GM11168 (cell line): ENCODE measurements around the gene ATOH7.
"Not testable (repeated sequence)": the region's sequence is repeated elsewhere in the genome, so short reads cannot be mapped to it uniquely, and the experiment has no call there.

ENCODE experiments used
- in situ Hi-C: fragments of 300-500 bp; cut with MboI; formaldehyde crosslinking; loops from one replicate; pipeline ENCODE4 v1.12.0; 2022; ENCODE audit warnings: low sequenced_read_pairs; ENCODE audit not compliant: unreplicated experiment

The ATOH7 gene

GRCh38 chr10:68231817-68232251 is at the start of gene ATOH7:
TSS of gene ATOH7 (minus strand) at chr10:68232113. CDS start at chr10:68231677, 436 bp downstream.
- in situ Hi-C loops, result no loop called here

GRCh38 chr10:68280758-68281157 is 48.8 kb upstream of the ATOH7 start:
- in situ Hi-C loops, result no loop called here

- in situ Hi-C loops, result not testable (repeated sequence)
These were observed 47.2 kb upstream of the ATOH7 start for GRCh38 chr10:68278906-68279753.

- in situ Hi-C loops, result not testable (repeated sequence)
These were observed 45.9 kb upstream of the ATOH7 start for GRCh38 chr10:68277814-68278213.

GRCh38 chr10:68276224-68276623 is 44.3 kb upstream of the ATOH7 start:
- in situ Hi-C loops, result no loop called here

GRCh38 chr10:68275600-68276126 is 43.8 kb upstream of the ATOH7 start:
- in situ Hi-C loops, result no loop called here

GRCh38 chr10:68272833-68273232 is 40.9 kb upstream of the ATOH7 start:
- in situ Hi-C loops, result no loop called here

- in situ Hi-C loops, result no loop called here
These were observed 39.4 kb upstream of the ATOH7 start for GRCh38 chr10:68271196-68271882.

- in situ Hi-C loops, result no loop called here
These were observed 37.8 kb upstream of the ATOH7 start for GRCh38 chr10:68269562-68270290.

- in situ Hi-C loops, result no loop called here
These were observed 29.4 kb upstream of the ATOH7 start for GRCh38 chr10:68261132-68261856.

- in situ Hi-C loops, result no loop called here
These were observed 21.4 kb upstream of the ATOH7 start for GRCh38 chr10:68253346-68253745.

GRCh38 chr10:68251625-68252495 is 19.9 kb upstream of the ATOH7 start:
- in situ Hi-C loops, result no loop called here

- in situ Hi-C loops, result no loop called here
These were observed 19.2 kb upstream of the ATOH7 start for GRCh38 chr10:68251151-68251550.

GRCh38 chr10:68249297-68249696 is 17.4 kb upstream of the ATOH7 start:
- in situ Hi-C loops, result no loop called here

GRCh38 chr10:68247931-68248330 is 16.0 kb upstream of the ATOH7 start:
- in situ Hi-C loops, result no loop called here

GRCh38 chr10:68246397-68246796 is 14.5 kb upstream of the ATOH7 start:
- in situ Hi-C loops, result not testable (repeated sequence)

- in situ Hi-C loops, result no loop called here
These were observed 10.1 kb upstream of the ATOH7 start for GRCh38 chr10:68242051-68242450.

- in situ Hi-C loops, result no loop called here
These were observed 7.8 kb upstream of the ATOH7 start for GRCh38 chr10:68239596-68240150.

- in situ Hi-C loops, result no loop called here
These were observed 7.2 kb upstream of the ATOH7 start for GRCh38 chr10:68239069-68239468.
